ENCODE data around the gene C19orf81.

Gene C19orf81

DNA sequence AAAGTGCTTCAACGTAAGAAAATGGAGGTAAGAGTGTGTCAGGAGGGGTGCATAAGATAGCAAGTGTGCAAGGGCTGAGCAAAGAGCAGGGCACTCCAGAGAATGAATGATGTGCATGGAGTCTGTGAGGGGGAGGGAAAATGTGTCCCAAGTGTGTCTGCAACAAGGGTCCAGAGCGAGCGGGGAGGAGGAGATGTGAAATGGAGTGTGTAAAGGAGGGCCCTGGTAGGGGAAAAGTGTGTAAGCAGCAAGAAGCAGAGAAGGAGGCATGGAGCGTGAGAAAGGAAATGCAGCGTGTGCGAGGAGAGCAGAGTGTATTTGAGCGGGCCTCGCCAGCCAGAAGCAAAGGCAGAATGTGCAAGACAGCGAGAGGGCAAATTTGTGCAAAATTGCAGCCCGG is 11.8 kb downstream of the C19orf81 start:
- TF ChIP-seq, protein P1, sequence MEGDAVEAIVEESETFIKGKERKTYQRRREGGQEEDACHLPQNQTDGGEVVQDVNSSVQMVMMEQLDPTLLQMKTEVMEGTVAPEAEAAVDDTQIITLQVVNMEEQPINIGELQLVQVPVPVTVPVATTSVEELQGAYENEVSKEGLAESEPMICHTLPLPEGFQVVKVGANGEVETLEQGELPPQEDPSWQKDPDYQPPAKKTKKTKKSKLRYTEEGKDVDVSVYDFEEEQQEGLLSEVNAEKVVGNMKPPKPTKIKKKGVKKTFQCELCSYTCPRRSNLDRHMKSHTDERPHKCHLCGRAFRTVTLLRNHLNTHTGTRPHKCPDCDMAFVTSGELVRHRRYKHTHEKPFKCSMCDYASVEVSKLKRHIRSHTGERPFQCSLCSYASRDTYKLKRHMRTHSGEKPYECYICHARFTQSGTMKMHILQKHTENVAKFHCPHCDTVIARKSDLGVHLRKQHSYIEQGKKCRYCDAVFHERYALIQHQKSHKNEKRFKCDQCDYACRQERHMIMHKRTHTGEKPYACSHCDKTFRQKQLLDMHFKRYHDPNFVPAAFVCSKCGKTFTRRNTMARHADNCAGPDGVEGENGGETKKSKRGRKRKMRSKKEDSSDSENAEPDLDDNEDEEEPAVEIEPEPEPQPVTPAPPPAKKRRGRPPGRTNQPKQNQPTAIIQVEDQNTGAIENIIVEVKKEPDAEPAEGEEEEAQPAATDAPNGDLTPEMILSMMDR (IDR thresholded peaks at IDR 0.05), result no peak
- Histone ChIP-seq H3K36me3 (no peaks in the 10 kb centered on the region), H3K4me1 (ENCODE audit: control insufficient read depth in 1 of 2, insufficient read depth in 1 of 2, low read depth in 1 of 2, low read length in 1 of 2) (peaks cover 10 to 16% of the 10 kb centered on the region in 2 experiments), H3K4me3 (ENCODE audit: low read depth in 1 of 2, low read length in 1 of 2) (no peak overlapping the region), H3K27me3 (peaks cover 97% of the 10 kb centered on the region), H3K9me3 (peaks cover 8% of the 10 kb centered on the region), H3K27ac (no peak overlapping the region)

DNA sequence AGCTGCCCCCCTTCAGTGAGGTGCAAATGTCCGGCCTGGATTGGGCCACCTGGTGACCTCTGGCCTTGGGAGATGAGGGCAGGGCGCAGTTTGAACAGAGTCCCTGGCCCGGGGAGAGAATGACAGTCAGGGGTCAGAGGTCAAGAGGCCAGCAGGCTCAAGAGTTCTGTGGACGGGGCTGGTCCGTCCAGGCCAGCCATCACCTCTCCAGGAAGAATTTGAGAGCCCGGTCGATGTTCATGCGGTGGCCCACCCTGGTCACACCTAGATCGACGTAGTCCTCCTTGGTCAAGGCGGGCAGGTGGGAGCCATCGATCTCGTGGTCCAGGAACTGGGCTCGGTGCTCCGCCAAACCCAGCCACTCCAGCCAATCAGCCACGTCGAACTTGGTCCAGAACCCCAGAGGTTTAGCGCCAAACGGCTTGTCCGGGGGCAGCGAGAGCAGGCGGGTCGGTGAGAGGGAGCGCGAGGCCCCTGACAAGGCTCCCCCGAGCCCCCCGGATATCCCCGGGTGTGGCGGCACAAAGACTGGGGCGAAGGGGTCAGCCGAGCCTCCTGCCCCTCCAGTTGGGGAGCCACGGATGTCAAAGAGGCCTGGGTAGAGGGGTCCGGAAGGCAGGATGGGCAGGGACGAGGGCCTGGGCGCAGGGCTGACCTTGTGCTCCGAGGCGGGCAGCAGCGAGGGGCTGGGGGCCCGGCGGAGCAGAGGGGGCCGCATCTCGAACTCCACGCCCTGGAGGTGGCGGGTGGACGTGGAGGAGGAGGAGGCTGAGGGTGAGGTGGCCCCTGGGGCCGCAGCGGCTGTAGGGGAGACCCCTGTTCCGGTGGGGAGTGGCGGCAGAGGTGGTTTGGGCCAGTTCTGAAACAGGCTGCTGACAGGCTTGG is 12.8 kb downstream of the C19orf81 start:
- Histone ChIP-seq H3K36me3 (no peaks in the 10 kb centered on the region), H3K27me3 (peaks cover 97% of the 10 kb centered on the region), H3K9me3 (peaks cover 8% of the 10 kb centered on the region), H3K4me1 (ENCODE audit: control insufficient read depth in 1 of 2, insufficient read depth in 1 of 2, low read depth in 1 of 2, low read length in 1 of 2) (peaks cover 10 to 16% of the 10 kb centered on the region in 2 experiments), H3K4me3 (ENCODE audit: low read depth in 1 of 2, low read length in 1 of 2) (no peak overlapping the region), H3K27ac (no peak overlapping the region)
- TF ChIP-seq, protein P1 (IDR thresholded peaks at IDR 0.05), result no peak

DNA sequence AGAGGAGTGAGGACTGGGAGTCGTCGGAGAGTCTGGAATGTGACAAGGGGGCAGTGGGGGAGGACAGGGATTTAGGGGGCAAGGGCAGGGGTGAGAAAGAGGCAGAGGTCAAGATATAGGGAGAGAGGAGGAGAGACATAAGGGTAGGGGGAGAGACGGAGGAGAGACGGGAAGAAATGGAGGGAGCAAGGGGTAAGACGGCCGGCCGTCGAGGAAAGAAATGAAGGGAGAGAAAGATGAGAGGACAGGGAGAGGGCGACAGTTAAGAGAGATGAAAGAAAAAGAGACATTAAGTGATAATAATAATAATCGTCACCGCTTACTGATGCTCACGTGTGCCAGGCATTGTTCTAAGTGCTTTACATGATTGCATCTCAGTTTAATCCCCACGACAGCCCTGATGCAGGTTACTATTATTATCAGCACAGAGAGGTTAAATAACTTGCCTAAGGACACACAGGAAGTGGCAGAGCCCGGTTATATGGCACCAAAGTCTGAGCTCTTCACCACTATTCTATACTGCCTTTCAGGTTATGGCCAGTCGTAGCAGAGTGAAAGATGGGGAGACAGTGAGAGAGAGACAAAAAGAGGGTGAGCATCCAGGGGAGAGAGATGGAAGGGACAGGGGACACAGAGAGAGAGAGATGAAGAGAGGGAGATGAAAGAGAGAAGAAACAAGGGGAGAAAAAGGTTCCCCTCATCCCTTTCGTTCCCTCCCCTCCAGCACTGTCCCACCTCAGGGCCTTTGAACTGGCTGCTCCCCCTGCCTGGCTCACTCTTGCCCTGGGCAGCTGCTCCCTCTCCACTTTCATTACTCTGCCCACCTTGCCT is 13.6 kb downstream of the C19orf81 start:
- Histone ChIP-seq H3K27ac (no peak overlapping the region), H3K9me3 (peaks cover 7% of the 10 kb centered on the region), H3K4me3 (ENCODE audit: low read depth in 1 of 2, low read length in 1 of 2) (no peak overlapping the region), H3K36me3 (no peaks in the 10 kb centered on the region), H3K4me1 (ENCODE audit: control insufficient read depth in 1 of 2, insufficient read depth in 1 of 2, low read depth in 1 of 2, low read length in 1 of 2) (peaks cover 10 to 13% of the 10 kb centered on the region in 2 experiments), H3K27me3 (peaks cover 97% of the 10 kb centered on the region)
- TF ChIP-seq, protein P1 (IDR thresholded peaks at IDR 0.05), result no peak

DNA sequence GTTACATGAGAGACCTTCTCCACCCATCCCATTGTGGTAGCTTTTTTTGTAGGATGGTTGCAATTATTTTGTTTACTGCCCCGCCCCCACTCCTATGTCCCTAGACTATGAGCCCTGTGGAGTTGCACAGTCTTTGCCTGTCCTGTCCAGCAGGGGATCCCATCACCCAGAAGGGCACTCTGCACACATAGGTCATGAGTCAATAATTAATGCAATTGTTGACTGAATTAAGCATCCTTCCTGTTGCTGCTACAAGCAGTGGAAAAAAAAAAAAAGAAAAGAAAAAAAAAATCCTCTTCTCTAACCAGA is 14.2 kb downstream of the C19orf81 start:
- TF ChIP-seq, protein P1 (IDR thresholded peaks at IDR 0.05), result no peak
- Histone ChIP-seq H3K27ac (no peak overlapping the region), H3K36me3 (no peaks in the 10 kb centered on the region), H3K4me3 (ENCODE audit: low read depth in 1 of 2, low read length in 1 of 2) (no peak overlapping the region), H3K4me1 (ENCODE audit: control insufficient read depth in 1 of 2, insufficient read depth in 1 of 2, low read depth in 1 of 2, low read length in 1 of 2) (peaks cover 7 to 8% of the 10 kb centered on the region in 2 experiments), H3K27me3 (peaks cover 97% of the 10 kb centered on the region), H3K9me3 (peaks cover under 1% of the 10 kb centered on the region)

DNA sequence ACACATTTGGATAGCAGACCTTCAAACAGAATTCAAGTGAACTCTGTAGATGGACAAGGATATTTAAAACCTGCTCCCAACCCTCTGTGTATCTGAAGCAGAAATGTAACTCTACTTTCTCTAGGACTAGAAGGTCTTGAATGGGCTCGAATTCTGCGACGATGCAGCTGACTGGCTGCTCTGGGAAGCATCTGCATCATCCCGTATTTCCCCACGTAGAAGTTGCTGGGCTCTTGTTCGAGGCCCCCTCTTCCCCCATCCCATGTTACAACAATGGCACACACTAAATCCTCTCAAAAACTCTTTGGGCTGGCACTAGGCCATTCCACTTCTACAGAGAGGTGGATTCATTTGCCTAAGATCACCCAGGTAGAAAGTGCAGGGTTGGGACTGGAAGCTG is 15.0 kb downstream of the C19orf81 start:
- TF ChIP-seq, protein P1 (IDR thresholded peaks at IDR 0.05), result no peak
- no peak overlapping the region for H3K4me3 ChIP-seq (ENCODE audit: low read depth in 1 of 2, low read length in 1 of 2)
- H3K9me3 ChIP-seq, result no peaks in the 10 kb centered on the region
- peaks cover 97% of the 10 kb centered on the region for H3K27me3 ChIP-seq
- H3K4me1 ChIP-seq (ENCODE audit: control insufficient read depth in 1 of 2, insufficient read depth in 1 of 2, low read depth in 1 of 2, low read length in 1 of 2), result peaks cover 0 to under 1% of the 10 kb centered on the region in 2 experiments
- no peak overlapping the region for H3K27ac ChIP-seq
- H3K36me3 ChIP-seq, result no peaks in the 10 kb centered on the region
